ES-I3 (cell line): ENCODE measurements around the gene TEP1.

Source experiments
- H3K36me3 ChIP-seq: 2 replicates; pipeline ENCODE4 v1.6.1; 2013; ENCODE audit warnings: mild to moderate bottlenecking, low read length, control low read depth, moderate library complexity; ENCODE audit not compliant: insufficient read depth
- H3K4me1 ChIP-seq: 2 replicates; pipeline ENCODE4 v1.6.1; 2013; ENCODE audit warnings: mild to moderate bottlenecking, control low read depth, low read length; ENCODE audit not compliant: insufficient read depth
- H3K9ac ChIP-seq: 2 replicates; pipeline ENCODE4 v1.6.1; 2013; ENCODE audit warnings: low read depth, mild to moderate bottlenecking, low read length, moderate library complexity
- H3K9me3 ChIP-seq: 2 replicates; pipeline ENCODE4 v1.6.1; 2013; ENCODE audit warnings: mild to moderate bottlenecking, low read length, moderate library complexity; ENCODE audit not compliant: control insufficient read depth, insufficient read depth

Gene TEP1

GRCh38 chr14:20419419-20419818 lies 6.1 kb upstream of the TEP1 start:
- Histone ChIP-seq H3K36me3 (no peaks in the 10 kb centered on the region), H3K9ac (no peak overlapping the region), H3K4me1 (peaks cover 5% of the 10 kb centered on the region), H3K9me3 (no peaks in the 10 kb centered on the region)

GRCh38 chr14:20418501-20418909 lies 5.2 kb upstream of the TEP1 start:
- Histone ChIP-seq H3K9me3 (no peaks in the 10 kb centered on the region), H3K9ac (no peak overlapping the region), H3K4me1 (peaks cover 11% of the 10 kb centered on the region), H3K36me3 (no peaks in the 10 kb centered on the region)

- H3K36me3 ChIP-seq, result no peaks in the 10 kb centered on the region
- no peak overlapping the region for H3K9ac ChIP-seq
- no peaks in the 10 kb centered on the region for H3K9me3 ChIP-seq
- peaks cover 11% of the 10 kb centered on the region for H3K4me1 ChIP-seq
Observed at GRCh38 chr14:20417250-20418186, 4.2 kb upstream of the TEP1 start.

GRCh38 chr14:20416223-20416622 lies 2.9 kb upstream of the TEP1 start:
- Histone ChIP-seq H3K9me3 (no peaks in the 10 kb centered on the region), H3K4me1 (peaks cover 10% of the 10 kb centered on the region), H3K9ac (no peak overlapping the region), H3K36me3 (no peaks in the 10 kb centered on the region)

GRCh38 chr14:20415782-20416206 lies 2.5 kb upstream of the TEP1 start:
- Histone ChIP-seq H3K4me1 (peaks cover 9% of the 10 kb centered on the region), H3K36me3 (no peaks in the 10 kb centered on the region), H3K9ac (no peak overlapping the region), H3K9me3 (no peaks in the 10 kb centered on the region)

- Histone ChIP-seq H3K4me1 (peaks cover 9% of the 10 kb centered on the region), H3K9me3 (no peaks in the 10 kb centered on the region), H3K9ac (peak overlapping the region; percentile 87), H3K36me3 (no peaks in the 10 kb centered on the region)
Observed at GRCh38 chr14:20413744-20414082, 412 bp upstream of the TEP1 start.

GRCh38 chr14:20412411-20412810 lies 890 bp downstream of the TEP1 start:
- peak overlapping the region; percentile 87; the same call in 1 of the 2 replicates for H3K9ac ChIP-seq
- H3K36me3 ChIP-seq, result no peaks in the 10 kb centered on the region
- H3K4me1 ChIP-seq, result peaks cover 9% of the 10 kb centered on the region
- no peaks in the 10 kb centered on the region for H3K9me3 ChIP-seq

GRCh38 chr14:20409226-20409625 lies 4.1 kb downstream of the TEP1 start:
- Histone ChIP-seq H3K9ac (no peak overlapping the region), H3K9me3 (no peaks in the 10 kb centered on the region), H3K4me1 (peaks cover 8% of the 10 kb centered on the region), H3K36me3 (peaks cover 10% of the 10 kb centered on the region; the same call in 1 of the 2 replicates)

GRCh38 chr14:20403521-20403920 lies 9.8 kb downstream of the TEP1 start:
- Histone ChIP-seq H3K9ac (no peak overlapping the region), H3K36me3 (peaks cover 19% of the 10 kb centered on the region), H3K4me1 (peaks cover 11% of the 10 kb centered on the region; the same call in 1 of the 2 replicates), H3K9me3 (no peaks in the 10 kb centered on the region)

GRCh38 chr14:20400965-20401593 lies 12.2 kb downstream of the TEP1 start:
- Histone ChIP-seq H3K36me3 (peaks cover 18% of the 10 kb centered on the region), H3K9ac (no peak overlapping the region), H3K9me3 (no peaks in the 10 kb centered on the region), H3K4me1 (peaks cover 11% of the 10 kb centered on the region; the same call in 1 of the 2 replicates)

GRCh38 chr14:20400589-20400964 lies 12.7 kb downstream of the TEP1 start:
- Histone ChIP-seq H3K36me3 (peaks cover 20% of the 10 kb centered on the region), H3K4me1 (peaks cover 11% of the 10 kb centered on the region; the same call in 1 of the 2 replicates), H3K9ac (no peak overlapping the region), H3K9me3 (no peaks in the 10 kb centered on the region)

- peaks cover 11% of the 10 kb centered on the region; the same call in 1 of the 2 replicates for H3K4me1 ChIP-seq
- H3K9ac ChIP-seq, result no peak overlapping the region
- H3K36me3 ChIP-seq, result peaks cover 13% of the 10 kb centered on the region; the same call in 1 of the 2 replicates
Observed at GRCh38 chr14:20397511-20397910, 15.8 kb downstream of the TEP1 start.

GRCh38 chr14:20391505-20391904 lies 21.8 kb downstream of the TEP1 start:
- H3K9ac ChIP-seq, result no peak overlapping the region
- H3K4me1 ChIP-seq, result 0 out of 2 replicates have a peak, but pooled peaks cover 3% of the 10 kb centered on the region
- peaks cover 12% of the 10 kb centered on the region; the same call in 1 of the 2 replicates for H3K36me3 ChIP-seq
- no peaks in the 10 kb centered on the region for H3K9me3 ChIP-seq

More at GRCh38 chr14:20397511-20397910, 15.8 kb downstream of the TEP1 start:
- no peaks in the 10 kb centered on the region for H3K9me3 ChIP-seq

GRCh38 chr14:20388159-20388558 lies 25.1 kb downstream of the TEP1 start:
- peaks cover 8% of the 10 kb centered on the region for H3K36me3 ChIP-seq

More at GRCh38 chr14:20388159-20388558, 25.1 kb downstream of the TEP1 start:
- no peaks in the 10 kb centered on the region for H3K9me3 ChIP-seq
- no peak overlapping the region for H3K9ac ChIP-seq
- H3K4me1 ChIP-seq, result 0 out of 2 replicates have a peak, but pooled peaks cover 3% of the 10 kb centered on the region
